ENCODE measurements around the gene TMEM132D. TPM values are rescaled to one million over a fixed set of nuclear protein-coding genes. Genes with fewer than 3 reads are reported as not detected.

The TMEM132D gene
- total RNA-seq, 1 donor from 2014 or later, result not detected

GRCh38 chr12:129246630-129247029, 657.2 kb downstream of the TMEM132D start:
- intact Hi-C loops (cut with micrococcal nuclease), result no loop called here
- ATAC-seq, result no peak
- DNase-seq, result no peak

- no peak for ATAC-seq
- intact Hi-C loops (cut with micrococcal nuclease), result no loop called here
- DNase-seq, result no peak
Measured at GRCh38 chr12:129245769-129246168, 658.1 kb downstream of the TMEM132D start.

- DNase-seq (no peak), ATAC-seq (no peak)
- intact Hi-C loops (cut with micrococcal nuclease), result no loop called here
Measured at GRCh38 chr12:129241852-129242251, 662.0 kb downstream of the TMEM132D start.

- intact Hi-C loops (cut with micrococcal nuclease), result no loop called here
- ATAC-seq (no peak), DNase-seq (no peak)
Measured at GRCh38 chr12:129237881-129238280, 665.9 kb downstream of the TMEM132D start.

- intact Hi-C loops (cut with micrococcal nuclease), result no loop called here
- ATAC-seq, result no peak
- DNase-seq, result no peak
Measured at GRCh38 chr12:129234209-129234608, 669.6 kb downstream of the TMEM132D start.

- ATAC-seq (no peak), DNase-seq (no peak)
- intact Hi-C loops (cut with micrococcal nuclease), result no loop called here
Measured at GRCh38 chr12:129231491-129231890, 672.3 kb downstream of the TMEM132D start.

GRCh38 chr12:129230995-129231394, 672.8 kb downstream of the TMEM132D start:
- ATAC-seq (no peak), DNase-seq (no peak)
- intact Hi-C loops (cut with micrococcal nuclease), result no loop called here

GRCh38 chr12:129226851-129227250, 677.0 kb downstream of the TMEM132D start:
- intact Hi-C loops (cut with micrococcal nuclease), result no loop called here
- ATAC-seq (no peak), DNase-seq (no peak)

- ATAC-seq, result no peak
- DNase-seq, result no peak
- intact Hi-C loops (cut with micrococcal nuclease), result no loop called here
Measured at GRCh38 chr12:129226005-129226404, 677.8 kb downstream of the TMEM132D start.

- intact Hi-C loops (cut with micrococcal nuclease), result no loop called here
- ATAC-seq, result no peak
- no peak for DNase-seq
Measured at GRCh38 chr12:129215556-129215955, 688.3 kb downstream of the TMEM132D start.

- intact Hi-C loops (cut with micrococcal nuclease), result no loop called here
- DNase-seq, result no peak
- ATAC-seq, result no peak
Measured at GRCh38 chr12:129213551-129213950, 690.3 kb downstream of the TMEM132D start.

GRCh38 chr12:129211862-129212630, 691.8 kb downstream of the TMEM132D start:
- ATAC-seq, result no peak
- DNase-seq, result no peak
- intact Hi-C loops (cut with micrococcal nuclease), result no loop called here

GRCh38 chr12:129208566-129208965, 695.3 kb downstream of the TMEM132D start:
- DNase-seq (no peak), ATAC-seq (no peak)
- intact Hi-C loops (cut with micrococcal nuclease), result no loop called here

GRCh38 chr12:129207084-129207483, 696.7 kb downstream of the TMEM132D start:
- intact Hi-C loops (cut with micrococcal nuclease), result no loop called here

GRCh38 chr12:129203456-129203855, 700.4 kb downstream of the TMEM132D start:
- intact Hi-C loops (cut with micrococcal nuclease), result no loop called here
- no peak for DNase-seq
- ATAC-seq, result no peak

More at GRCh38 chr12:129207084-129207483, 696.7 kb downstream of the TMEM132D start:
- ATAC-seq (no peak), DNase-seq (no peak)

GRCh38 chr12:129202109-129202814, 701.6 kb downstream of the TMEM132D start:
- DNase-seq, result no peak
- ATAC-seq, result no peak
- intact Hi-C loops (cut with micrococcal nuclease), result no loop called here

GRCh38 chr12:129201029-129201428, 702.8 kb downstream of the TMEM132D start:
- ATAC-seq (no peak), DNase-seq (no peak)
- intact Hi-C loops (cut with micrococcal nuclease), result no loop called here

- no peak for DNase-seq
- intact Hi-C loops (cut with micrococcal nuclease), result no loop called here
- ATAC-seq, result no peak
Measured at GRCh38 chr12:129200576-129200975, 703.2 kb downstream of the TMEM132D start.

- intact Hi-C loops (cut with micrococcal nuclease), result no loop called here
- no peak for ATAC-seq
- no peak for DNase-seq
Measured at GRCh38 chr12:129196927-129197326, 706.9 kb downstream of the TMEM132D start.

GRCh38 chr12:129195081-129195480, 708.7 kb downstream of the TMEM132D start:
- intact Hi-C loops (cut with micrococcal nuclease), result no loop called here
- ATAC-seq, result no peak

More at GRCh38 chr12:129195081-129195480, 708.7 kb downstream of the TMEM132D start:
- DNase-seq, result no peak
